ENCODE measurements around the gene ANKFN1. TPM values are rescaled to one million over a fixed set of nuclear protein-coding genes. Genes with fewer than 3 reads are reported as not detected.

The ANKFN1 gene
- total RNA-seq, 4 donors from 2014 or later, result 0.16 to 0.27 TPM; not detected in 2

- ATAC-seq, result no peak
- in situ Hi-C loops (cut with MboI; ENCODE audit: low sequenced_read_pairs in 4 of 4), result loop anchor here in 2 of 4 donors (25.0 kb wide), 1 partner anchor 182 kb away; no protein-coding TSS in a partner anchor
- no peaks in the 10 kb centered on the region for H3K36me3 ChIP-seq
- no peaks in the 10 kb centered on the region for H3K9me3 ChIP-seq
- TF ChIP-seq CTCF (IDR thresholded peaks at IDR 0.05 in 4 of 5, conservative IDR thresholded peaks at IDR 0.05 in 1 of 5) (no peak), POLR2A (IDR thresholded peaks at IDR 0.05) (no peak)
- no peaks in the 10 kb centered on the region for H3K4me1 ChIP-seq
- H3K27ac ChIP-seq, result no peak overlapping the region
- H3K4me3 ChIP-seq, result no peak overlapping the region
- intact Hi-C loops (cut with DNase I; ENCODE audit: low total_unique reads), result no loop called here
- no peak for DNase-seq
- H3K27me3 ChIP-seq, result no peaks in the 10 kb centered on the region
Observed at GRCh38 chr17:56130631-56131030, 22.6 kb upstream of the ANKFN1 start.

GRCh38 chr17:56131431-56131830 is 21.8 kb upstream of the ANKFN1 start:
- Histone ChIP-seq H3K4me3 (no peak overlapping the region), H3K36me3 (no peaks in the 10 kb centered on the region), H3K9me3 (no peaks in the 10 kb centered on the region), H3K4me1 (no peaks in the 10 kb centered on the region), H3K27ac (no peak overlapping the region), H3K27me3 (no peaks in the 10 kb centered on the region)
- no peak for TF ChIP-seq CTCF (IDR thresholded peaks at IDR 0.05 in 4 of 5, conservative IDR thresholded peaks at IDR 0.05 in 1 of 5)
- TF ChIP-seq POLR2A (IDR thresholded peaks at IDR 0.05), result no peak
- in situ Hi-C loops (cut with MboI; ENCODE audit: low sequenced_read_pairs in 4 of 4) (loop anchor here in 2 of 4 donors (25.0 kb wide), 1 partner anchor 181 kb away; no protein-coding TSS in a partner anchor), intact Hi-C loops (cut with DNase I; ENCODE audit: low total_unique reads) (no loop called here)
- DNase-seq (no peak), ATAC-seq (no peak)

GRCh38 chr17:56136301-56136700 is 17.0 kb upstream of the ANKFN1 start:
- no peaks in the 10 kb centered on the region for H3K27me3 ChIP-seq
- no peaks in the 10 kb centered on the region for H3K36me3 ChIP-seq
- H3K4me1 ChIP-seq, result peaks cover 0 to 5% of the 10 kb centered on the region in 2 donors
- DNase-seq (no peak), ATAC-seq (no peak)
- no peaks in the 10 kb centered on the region for H3K9me3 ChIP-seq
- in situ Hi-C loops (cut with MboI; ENCODE audit: low sequenced_read_pairs in 4 of 4), result loop anchor here in 2 of 4 donors (25.0 kb wide), 1 partner anchor 176 kb away; no protein-coding TSS in a partner anchor
- H3K4me3 ChIP-seq, result no peak overlapping the region
- no peak for TF ChIP-seq CTCF (IDR thresholded peaks at IDR 0.05 in 4 of 5, conservative IDR thresholded peaks at IDR 0.05 in 1 of 5)
- TF ChIP-seq POLR2A (IDR thresholded peaks at IDR 0.05), result no peak
- H3K27ac ChIP-seq, result no peak overlapping the region
- intact Hi-C loops (cut with DNase I; ENCODE audit: low total_unique reads), result no loop called here

GRCh38 chr17:56141046-56141839 is 12.0 kb upstream of the ANKFN1 start:
- Histone ChIP-seq H3K9me3 (no peaks in the 10 kb centered on the region), H3K4me3 (no peak overlapping the region), H3K4me1 (peaks cover 0 to 6% of the 10 kb centered on the region in 2 donors), H3K27me3 (peaks cover 0 to 2% (median 0%) of the 10 kb centered on the region in 3 donors), H3K36me3 (no peaks in the 10 kb centered on the region), H3K27ac (no peak overlapping the region)
- DNase-seq, result no peak
- intact Hi-C loops (cut with DNase I; ENCODE audit: low total_unique reads), result no loop called here
- ATAC-seq, result no peak
- TF ChIP-seq CTCF (IDR thresholded peaks at IDR 0.05 in 4 of 5, conservative IDR thresholded peaks at IDR 0.05 in 1 of 5) (no peak), POLR2A (IDR thresholded peaks at IDR 0.05) (no peak)
- in situ Hi-C loops (cut with MboI; ENCODE audit: low sequenced_read_pairs in 4 of 4), result loop anchor here in 2 of 4 donors (25.0 kb wide), 1 partner anchor 171 kb away; no protein-coding TSS in a partner anchor
